ENCODE measurements around the gene BTN3A1.

Gene BTN3A1

DNA sequence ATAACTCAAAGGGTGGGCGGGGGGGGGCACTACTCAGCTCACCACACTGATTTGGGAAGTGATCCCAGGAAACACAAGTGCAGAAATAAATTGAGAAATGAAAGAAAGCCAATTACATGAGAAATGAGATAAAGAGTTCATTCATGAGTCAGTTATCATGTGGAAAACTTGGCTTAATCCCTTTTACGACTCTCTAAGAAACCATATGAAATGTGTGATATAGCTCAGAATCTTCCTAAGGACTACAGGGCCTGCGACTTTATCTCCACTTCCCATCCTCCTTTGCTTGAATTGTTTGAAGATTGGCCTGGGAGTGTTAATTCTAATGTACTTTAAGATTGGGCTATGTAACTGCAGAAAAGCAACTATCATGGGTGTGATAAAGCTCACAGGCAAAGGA, 22.8 kb upstream of the BTN3A1 start:
- in situ Hi-C loops (cut with MboI; ENCODE audit: low sequenced_read_pairs) = no loop called here

DNA sequence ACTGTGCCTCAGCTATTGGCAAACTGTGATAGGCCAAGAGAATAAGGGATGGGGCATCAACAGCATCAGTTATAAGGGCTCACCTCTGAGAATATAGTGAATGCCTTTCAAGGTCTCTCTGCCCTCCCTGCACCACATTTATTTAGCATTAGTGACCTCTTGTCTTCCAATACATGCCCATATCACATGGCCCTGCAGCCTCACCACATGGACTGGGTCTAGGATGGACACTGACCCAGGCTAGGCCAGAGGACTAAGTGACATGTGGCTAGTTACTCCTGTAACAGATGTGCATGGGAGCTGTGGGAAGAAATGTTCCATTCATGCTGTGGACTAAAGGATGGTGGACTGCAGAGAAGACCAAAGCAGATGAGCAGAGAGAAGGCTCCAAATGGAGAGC, 22.3 kb upstream of the BTN3A1 start:
- in situ Hi-C loops (cut with MboI; ENCODE audit: low sequenced_read_pairs) = no loop called here

DNA sequence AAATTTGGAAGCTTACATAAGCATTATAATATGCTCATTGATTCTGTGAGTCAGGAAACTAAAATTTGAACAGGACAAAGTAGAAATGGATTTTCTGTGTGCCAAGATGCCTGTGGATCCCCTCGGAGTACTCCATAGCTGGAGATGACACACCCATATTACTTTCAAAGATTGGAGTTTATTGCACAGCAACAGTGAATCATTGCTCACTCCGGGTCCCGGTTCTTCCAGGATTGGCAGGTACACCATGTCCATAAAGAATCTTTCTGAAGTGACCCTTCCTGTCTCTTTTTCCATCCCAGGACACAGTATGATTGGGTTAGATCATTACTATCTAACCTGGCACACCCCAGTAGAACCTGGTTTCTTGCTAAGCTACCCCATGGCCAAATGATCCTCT, 21.8 kb upstream of the BTN3A1 start:
- in situ Hi-C loops (cut with MboI; ENCODE audit: low sequenced_read_pairs) = no loop called here

DNA sequence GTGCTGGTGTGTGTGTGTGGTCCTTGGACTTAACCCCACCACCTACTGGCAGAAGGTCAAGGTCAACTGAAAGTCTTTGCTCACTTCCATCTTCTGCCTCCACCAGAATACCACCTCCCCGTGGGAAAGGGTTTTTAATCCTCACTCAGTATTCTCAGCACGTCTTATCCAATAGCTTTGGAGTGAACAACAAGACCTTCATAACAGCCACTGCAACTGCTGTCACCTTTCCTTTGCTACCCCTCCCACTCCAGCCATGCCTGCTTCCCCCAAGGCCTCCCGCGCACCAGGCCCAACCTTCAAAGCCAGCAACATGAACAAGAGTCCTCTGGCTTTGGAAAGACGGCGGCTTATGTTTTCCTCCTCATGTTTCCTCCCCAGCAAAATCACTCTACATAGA, 20.0 kb upstream of the BTN3A1 start:
- in situ Hi-C loops (cut with MboI; ENCODE audit: low sequenced_read_pairs) = no loop called here

DNA sequence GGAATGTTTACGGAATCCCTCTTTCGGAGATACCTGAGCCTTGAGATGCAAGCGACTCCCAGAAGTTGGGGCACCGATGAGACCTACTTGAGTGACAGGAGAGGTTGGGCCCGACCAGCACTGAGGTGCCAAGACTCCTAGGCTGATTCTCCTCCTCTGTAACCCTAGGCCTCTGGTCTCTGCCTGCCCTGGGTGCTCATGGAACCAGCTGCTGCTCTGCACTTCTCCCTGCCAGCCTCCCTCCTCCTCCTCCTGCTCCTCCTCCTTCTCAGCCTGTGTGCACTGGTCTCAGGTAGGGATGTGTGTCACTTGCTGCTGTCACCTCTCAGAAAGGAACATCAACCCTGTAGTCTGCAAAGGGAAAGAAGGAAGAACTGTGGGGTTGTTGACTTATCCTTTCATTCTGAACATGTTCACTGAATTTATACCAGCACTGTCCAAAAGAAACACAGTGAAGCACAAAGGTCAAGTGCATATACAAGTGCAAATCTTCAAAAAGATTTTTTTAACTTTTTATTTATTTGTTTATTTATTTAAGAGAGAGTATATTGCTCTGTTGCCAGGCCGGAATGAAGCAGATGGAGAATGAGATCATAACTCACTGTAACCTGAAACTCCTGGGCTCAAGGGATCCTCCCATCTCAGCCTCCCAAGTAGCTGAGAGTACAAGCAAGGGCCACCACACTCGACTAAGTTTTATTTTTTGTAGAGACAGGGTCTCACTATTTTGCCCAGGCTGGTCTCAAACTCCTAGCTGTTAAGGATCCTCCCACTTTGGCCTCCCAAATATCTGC, 18.3 kb upstream of the BTN3A1 start:
- in situ Hi-C loops (cut with MboI; ENCODE audit: low sequenced_read_pairs) = no loop called here

DNA sequence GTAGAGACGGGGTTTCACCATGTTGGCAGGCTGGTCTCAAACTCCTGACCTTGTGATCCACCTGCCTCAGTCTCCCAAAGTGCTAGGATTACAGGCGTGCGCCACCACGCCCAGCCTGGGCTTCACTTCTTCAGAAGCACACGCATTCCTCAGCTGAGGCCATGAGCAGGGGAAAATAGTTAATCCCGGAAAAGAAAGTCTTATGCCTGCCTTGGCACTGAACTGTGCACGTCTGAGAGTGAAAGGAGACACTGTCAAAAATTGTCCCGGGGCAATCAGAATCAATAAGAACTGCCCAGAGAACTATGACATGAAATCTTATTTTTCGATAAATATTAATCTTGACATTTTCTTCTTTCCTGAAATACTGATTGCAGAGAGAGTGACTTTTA, 16.3 kb upstream of the BTN3A1 start:
- in situ Hi-C loops (cut with MboI; ENCODE audit: low sequenced_read_pairs) = no loop called here

DNA sequence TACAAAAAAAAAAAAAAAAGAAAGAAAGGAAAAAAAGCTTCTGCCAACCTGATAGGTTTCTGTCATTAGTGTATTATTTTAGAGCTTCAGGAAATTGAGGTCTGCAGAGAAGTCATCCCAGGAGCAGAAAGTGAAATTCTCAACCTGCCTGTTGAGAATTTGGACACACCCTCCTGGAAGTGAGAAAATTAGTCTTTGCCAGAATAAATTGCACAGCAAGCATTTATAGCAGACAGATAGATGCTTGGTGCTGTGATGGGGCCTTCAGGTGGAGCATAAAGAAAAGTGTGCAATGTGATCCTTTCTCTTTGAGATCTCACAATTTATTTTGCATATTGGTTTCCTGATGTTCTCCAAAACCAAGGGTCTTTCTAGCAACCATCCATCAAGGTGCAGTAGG, 14.5 kb upstream of the BTN3A1 start:
- in situ Hi-C loops (cut with MboI; ENCODE audit: low sequenced_read_pairs) = no loop called here

DNA sequence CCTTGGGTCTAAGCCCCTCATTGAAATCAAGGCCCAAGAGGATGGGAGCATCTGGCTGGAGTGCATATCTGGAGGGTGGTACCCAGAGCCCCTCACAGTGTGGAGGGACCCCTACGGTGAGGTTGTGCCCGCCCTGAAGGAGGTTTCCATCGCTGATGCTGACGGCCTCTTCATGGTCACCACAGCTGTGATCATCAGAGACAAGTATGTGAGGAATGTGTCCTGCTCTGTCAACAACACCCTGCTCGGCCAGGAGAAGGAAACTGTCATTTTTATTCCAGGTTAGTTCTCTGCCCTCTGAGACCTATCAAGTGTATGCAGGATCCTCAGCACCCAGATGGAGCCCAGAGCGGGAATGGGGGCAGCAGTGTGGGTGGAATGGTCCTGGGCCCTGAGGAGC, 14.1 kb upstream of the BTN3A1 start:
- in situ Hi-C loops (cut with MboI; ENCODE audit: low sequenced_read_pairs) = no loop called here

DNA sequence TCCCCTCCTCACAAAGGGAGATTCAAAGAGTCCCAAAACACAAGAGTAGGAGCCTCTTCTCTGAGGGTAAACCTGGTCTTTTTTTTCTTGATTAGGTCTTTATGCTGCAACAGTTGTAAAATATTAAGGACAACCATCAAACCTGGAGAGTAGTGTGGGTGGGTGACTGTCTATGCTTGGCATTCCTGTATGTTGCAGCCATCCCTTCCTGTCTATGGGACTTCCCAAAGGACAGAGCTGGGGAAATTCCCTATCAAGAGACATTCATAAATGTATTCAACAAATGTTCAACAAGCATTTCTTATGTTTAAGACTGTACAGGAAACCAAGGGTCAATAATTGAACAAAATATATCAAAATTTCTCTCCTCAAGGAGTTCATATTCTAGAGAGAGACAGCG, 13.6 kb upstream of the BTN3A1 start:
- in situ Hi-C loops (cut with MboI; ENCODE audit: low sequenced_read_pairs) = no loop called here

DNA sequence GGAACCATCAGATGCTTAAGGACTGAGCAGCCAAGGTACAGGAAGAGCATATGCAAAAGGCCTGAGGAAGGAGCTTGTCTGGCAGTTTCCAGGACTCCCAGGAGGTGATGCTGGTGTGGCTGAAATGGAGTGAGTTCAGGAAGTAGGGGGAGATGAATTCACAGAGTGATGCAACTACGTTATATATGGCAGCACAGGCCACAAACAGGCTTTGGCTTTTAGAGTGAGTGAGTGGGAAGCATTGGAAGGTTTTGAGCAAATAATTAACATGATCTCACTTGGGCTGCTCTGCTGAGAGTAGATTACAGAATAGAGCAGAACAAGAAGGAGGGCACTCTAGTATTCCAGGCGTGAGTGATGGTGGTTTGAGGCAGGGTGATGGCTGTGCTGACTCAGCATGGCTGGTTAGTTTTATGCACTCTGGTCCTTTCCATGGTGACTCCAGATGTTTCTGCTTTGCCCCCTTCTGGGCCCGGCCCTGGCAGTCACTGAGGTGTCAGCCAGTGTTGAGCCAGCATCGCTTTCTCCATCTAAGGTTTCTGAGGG, 12.7 kb upstream of the BTN3A1 start:
- in situ Hi-C loops (cut with MboI; ENCODE audit: low sequenced_read_pairs) = no loop called here

DNA sequence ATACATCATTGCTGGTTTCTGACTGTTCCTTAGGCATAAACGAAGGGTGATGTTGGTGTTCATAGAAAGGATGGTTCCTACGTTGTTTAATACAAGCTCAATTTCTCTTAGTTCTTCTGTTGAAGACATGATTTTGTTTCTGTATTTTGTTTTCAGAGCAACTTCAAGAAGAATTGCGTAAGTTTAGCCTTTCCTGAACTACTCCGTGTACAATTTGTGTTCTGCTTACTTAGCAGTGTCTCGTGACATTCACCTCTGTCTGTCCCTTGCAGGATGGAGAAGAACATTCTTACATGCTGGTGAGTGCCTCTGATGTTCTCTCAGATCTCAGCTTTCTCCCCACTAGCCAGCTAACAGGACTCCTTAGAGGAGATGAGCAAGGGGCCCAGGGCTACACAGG, 11.5 kb upstream of the BTN3A1 start:
- in situ Hi-C loops (cut with MboI; ENCODE audit: low sequenced_read_pairs) = no loop called here

DNA sequence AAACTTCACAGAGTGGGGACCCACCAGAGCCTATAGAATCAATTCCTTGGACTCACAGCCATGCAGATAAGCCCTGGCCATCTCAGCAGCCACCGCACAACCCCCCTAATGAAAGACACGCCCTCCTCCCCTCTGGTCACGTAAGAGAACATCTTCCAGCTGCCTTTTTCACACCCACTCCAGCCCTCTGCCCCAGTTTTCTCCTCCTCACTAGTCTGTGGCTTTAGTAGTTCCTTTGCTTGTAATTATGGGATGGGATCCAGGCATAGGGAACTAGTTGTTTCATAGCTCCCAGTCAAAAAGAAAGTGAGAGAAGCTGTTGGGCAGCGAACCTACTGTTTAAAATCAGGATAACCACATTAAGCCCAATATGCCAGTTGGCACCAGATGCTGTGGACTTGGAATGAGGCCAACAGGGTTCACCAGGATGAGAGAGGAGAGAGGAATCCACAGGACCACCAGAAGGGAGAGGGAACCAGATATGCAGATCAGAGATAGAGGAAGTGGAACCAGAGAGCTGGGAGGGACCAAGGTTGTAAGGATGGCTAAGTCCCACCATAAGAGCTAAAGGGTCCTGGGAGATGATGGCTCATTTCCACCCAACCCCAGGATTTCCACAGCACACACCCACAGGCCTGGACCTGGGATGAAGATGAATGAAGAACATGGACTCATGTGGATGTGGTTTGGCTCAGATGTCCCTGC, 9.0 kb upstream of the BTN3A1 start:
- in situ Hi-C loops (cut with MboI; ENCODE audit: low sequenced_read_pairs) = no loop called here

DNA sequence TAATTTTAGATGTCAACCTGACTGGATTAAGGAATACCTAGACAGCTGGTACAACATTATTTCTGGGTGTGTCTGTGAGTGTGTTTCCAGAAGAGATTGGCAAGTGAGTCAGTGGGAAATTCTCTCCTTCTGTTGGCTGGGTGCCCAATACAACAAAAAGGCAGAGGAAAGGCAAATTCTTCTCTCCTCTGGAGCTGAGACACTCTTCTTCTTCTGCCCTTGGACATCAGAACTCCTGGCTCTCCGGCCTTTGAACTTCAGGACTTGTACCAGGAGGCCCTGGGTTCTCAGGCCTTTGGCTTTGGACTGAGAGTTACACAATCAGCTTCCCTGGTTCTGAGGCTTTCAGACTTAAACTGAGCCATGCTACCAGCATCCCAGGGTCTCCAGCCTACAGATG, 7.8 kb upstream of the BTN3A1 start:
- in situ Hi-C loops (cut with MboI; ENCODE audit: low sequenced_read_pairs) = no loop called here

DNA sequence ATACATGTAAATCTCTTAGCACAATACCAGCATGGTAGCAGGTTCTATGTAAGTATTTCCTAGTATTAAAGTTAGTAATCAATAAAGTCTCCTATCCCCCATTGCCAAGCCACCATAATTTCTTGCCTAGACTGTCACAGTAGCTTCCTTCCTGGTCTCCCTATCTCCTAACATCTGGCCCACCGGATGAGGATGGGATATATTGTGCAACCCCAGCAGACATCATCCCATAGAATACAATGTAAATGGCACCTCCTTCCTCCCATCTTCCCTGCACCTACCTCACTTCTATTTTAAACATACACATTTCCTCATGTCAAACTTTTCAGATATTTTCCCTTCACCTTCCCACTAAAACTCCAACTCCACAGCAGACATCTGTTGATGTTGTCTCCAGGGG, 3.5 kb upstream of the BTN3A1 start:
- in situ Hi-C loops (cut with MboI; ENCODE audit: low sequenced_read_pairs) = no loop called here

DNA sequence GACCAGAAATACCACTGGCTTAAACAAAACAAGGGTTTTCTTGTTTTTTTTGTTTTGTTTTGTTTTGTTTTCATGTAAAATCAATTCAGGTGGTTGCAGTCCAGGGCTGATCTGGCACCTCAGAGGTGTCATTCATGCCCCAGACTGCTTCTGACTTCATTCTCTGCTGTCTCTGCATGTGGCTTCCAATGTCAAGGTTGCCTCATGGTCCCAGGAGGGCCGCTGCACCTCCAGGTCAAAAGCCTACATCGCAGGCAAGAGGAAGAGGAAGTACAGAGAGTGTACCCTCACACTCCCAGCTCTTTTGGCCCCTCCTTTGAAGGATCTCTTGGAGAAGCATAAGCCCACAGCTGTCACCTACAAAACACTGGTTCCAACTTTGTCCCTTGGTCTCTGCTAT, 1.4 kb upstream of the BTN3A1 start:
- in situ Hi-C loops (cut with MboI; ENCODE audit: low sequenced_read_pairs) = no loop called here

DNA sequence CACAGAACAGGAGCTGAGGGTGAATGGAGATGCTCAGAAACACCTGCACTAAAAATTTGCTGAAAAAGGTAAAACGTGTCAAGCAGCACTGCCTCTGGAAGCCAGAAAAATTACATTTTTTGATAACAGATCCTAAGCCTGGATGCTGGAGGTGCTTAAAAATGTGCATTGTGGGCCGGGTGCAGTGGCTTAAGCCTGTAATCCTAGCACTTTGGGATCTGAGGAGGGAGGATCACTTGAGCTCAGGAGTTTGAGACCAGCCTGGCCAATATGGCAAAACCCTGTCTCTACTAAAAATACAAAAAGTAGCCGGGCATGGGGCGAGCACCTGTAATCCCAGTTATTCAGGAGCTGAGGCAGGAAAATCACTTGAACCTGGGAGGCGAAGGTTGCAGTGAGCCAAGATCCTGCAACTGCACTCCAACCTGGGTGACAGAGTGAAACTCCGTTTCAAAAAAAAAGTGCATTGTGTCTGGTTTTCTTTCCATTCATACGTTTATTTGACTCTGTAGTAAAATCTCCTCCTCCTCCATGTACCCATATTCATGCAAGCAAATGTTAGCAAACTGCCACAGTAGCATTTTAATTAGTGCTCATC, 587 bp upstream of the BTN3A1 start:
- in situ Hi-C loops (cut with MboI; ENCODE audit: low sequenced_read_pairs) = no loop called here

DNA sequence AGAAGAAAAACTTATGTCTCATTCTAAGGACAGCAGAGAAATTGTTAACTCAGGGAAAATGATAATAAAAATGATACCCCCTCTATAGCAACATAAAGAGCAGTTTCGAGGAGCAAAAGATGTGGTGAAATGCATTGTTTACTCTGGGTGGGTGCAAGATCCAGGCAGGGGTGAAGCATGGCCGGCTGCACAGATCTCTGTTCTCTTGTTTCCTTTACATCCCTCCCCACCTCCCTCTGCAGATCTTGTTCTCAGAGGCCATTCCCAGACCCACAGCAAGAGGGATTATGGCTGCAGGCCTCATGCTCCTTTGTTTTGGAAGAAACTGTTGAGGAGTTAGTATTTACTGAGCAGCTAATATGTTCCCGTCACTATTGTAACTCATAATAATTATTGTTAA, 1.8 kb downstream of the BTN3A1 start:
- in situ Hi-C loops (cut with MboI; ENCODE audit: low sequenced_read_pairs) = no loop called here

DNA sequence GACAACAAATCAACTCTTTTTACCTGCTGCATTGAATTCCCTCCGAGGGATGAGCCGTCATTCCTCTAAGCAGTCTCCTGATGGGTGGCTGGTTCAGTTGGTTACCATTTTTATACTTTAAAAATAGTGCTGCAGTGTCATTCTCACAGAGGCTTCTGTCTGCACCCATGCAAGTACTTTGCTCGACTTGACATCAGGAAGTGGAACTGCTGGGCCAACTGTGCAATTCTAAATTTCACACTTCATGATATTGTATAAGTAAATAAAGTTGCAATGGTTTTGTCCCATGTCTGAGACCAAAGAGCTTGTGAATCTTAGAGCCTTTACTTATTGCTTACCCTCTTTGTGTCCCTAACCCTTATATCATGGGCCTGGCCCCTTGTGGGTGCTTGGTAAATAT, 2.5 kb downstream of the BTN3A1 start:
- in situ Hi-C loops (cut with MboI; ENCODE audit: low sequenced_read_pairs) = no loop called here

DNA sequence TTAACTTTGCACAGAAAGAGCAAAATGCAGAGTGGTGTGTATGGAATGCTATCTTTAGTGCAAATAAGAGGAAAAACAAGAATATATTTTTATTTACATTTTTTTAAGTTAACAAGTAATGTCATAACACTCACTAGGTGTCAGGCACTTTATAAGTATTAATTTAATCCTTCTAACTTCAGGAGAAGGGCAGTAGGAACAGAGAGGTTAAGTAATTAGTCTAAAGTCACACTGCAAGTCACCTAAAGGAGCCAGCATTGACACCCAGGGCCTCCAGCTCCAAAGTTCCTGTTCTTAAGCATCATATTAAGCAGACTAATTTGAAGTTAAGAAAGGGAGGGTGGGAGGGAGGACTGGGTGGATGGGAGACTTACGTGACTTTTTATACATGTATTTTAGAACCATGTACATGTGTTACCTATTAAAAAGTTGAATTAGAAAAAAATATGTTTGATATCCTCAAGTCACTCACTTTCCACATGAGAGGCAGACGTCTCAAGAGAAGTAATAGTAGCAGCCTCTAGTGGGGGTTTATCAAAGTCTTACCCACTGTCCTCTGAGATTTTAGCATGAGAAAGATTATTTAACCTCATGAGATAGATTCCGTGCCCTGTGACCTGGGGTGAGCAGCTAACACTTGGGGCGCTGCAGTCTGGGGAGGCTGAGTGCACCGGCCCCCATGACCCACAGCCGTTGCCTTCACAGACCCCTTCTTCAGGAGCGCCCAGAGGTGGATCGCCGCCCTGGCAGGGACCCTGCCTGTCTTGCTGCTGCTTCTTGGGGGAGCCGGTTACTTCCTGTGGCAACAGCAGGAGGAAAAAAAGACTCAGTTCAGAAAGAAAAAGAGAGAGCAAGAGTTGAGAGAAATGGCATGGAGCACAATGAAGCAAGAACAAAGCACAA, 7.0 kb downstream of the BTN3A1 start:
- in situ Hi-C loops (cut with MboI; ENCODE audit: low sequenced_read_pairs) = no loop called here

DNA sequence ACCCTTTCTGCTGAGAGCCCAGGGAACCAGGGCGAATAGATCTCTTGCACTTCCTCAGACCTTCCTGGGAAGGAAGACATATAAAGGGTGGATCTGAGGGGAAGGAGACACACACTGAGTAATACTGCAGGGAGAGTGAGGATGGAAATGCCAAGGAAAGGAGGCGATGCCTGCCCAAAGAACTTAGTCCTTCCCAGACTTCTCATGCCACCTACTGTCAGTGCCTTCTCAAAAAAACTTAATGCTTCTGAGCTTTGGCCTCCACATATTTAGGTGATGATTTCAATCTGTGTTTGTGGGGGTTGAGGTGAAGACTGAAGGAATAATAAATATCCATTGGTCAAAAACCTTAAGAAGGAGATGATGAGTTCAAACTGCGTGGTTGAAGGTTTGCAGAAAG, 9.7 kb downstream of the BTN3A1 start:
- in situ Hi-C loops (cut with MboI; ENCODE audit: low sequenced_read_pairs) = no loop called here

DNA sequence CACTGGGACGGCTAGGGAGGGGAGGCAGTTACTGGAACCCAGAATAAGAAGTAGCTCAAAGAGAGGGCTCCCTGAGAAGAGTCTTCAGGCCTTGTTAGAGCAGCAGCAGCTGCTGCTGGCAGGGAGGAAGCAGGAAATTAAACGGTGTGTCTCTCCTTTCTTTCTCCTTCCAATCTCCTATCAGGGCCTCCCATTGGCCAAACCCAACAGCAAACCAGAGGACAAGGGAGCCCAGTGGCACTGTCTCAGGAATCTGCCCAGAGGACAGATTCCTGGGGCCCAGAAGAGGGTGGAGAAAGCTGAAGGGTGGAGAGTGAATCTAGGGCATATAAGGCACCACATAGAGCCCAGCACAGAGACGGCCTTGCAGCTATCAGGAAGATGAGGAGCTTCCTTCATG, 10.2 kb downstream of the BTN3A1 start:
- in situ Hi-C loops (cut with MboI; ENCODE audit: low sequenced_read_pairs) = no loop called here

Measured in hTERT RPE-1 (cell line).